ENCODE measurements around the gene NLRP4.

DNA sequence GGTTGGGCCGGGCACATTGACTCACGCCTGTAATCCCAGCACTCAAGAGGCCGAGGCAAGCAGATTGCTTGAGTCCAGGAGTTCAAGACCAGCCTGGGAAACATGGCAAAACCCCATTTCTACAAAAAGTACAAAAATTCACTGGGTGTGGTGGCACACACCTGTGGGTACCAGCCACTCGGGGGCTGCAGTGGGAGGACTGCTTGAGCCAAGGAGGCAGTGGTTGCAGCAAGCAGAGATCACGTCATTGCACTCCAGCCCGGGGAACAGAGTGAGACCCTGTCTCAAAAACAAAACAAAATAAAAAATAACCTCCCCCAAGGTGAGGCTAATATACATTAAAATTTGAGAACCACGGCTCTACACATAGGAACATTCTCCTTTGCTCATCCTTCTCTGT is 70.9 kb downstream of the NLRP4 start:
- TF ChIP-seq POLR2AphosphoS5 (IDR thresholded peaks at IDR 0.05; ENCODE audit: low read depth, low read length) (no peak), POLR2A (IDR thresholded peaks at IDR 0.05; ENCODE audit: low read depth, low read length) (no peak)
